Activated naive CD8-positive, alpha-beta T cell treated with anti-CD3 and anti-CD28 coated beads, Interleukin-2, amount 10 ng/mL, durations not matched to agents 7 days and 5 days (primary cell): Measurements from ENCODE around the gene DSP. TPM values are rescaled to one million over a fixed set of nuclear protein-coding genes. Genes with fewer than 3 reads are reported as not detected.

Experiments
- ATAC-seq: fragments of 150-1000 bp; cut with Tn5 transposase; one replicate; pipeline ENCODE4 v1.10.0; 2021; ENCODE audit warnings: low read depth, moderate library complexity
- POLR2A ChIA-PET: fragments of 350-600 bp; sonication (Branson Sonifier 250); formaldehyde crosslinking; loops from one replicate; lab custom pipeline; 2021; ENCODE audit warnings: antibody characterized with exemption; lab: Charles Lee
- DNase-seq: peaks from one replicate; pipeline ENCODE4 v3.0.0; 2021
- H3K27ac Mint-ChIP-seq: one replicate; pipeline ENCODE4 v1.8.0; 2022; ENCODE audit warnings: mild to moderate bottlenecking, mixed read lengths
- H3K27me3 Mint-ChIP-seq: one replicate; pipeline ENCODE4 v1.8.0; 2022; ENCODE audit warnings: mild to moderate bottlenecking, moderate library complexity, mixed read lengths
- H3K36me3 Mint-ChIP-seq: one replicate; pipeline ENCODE4 v1.8.0; 2021; ENCODE audit warnings: mild to moderate bottlenecking, mixed read lengths
- H3K4me1 Mint-ChIP-seq: one replicate; pipeline ENCODE4 v1.8.0; 2021; ENCODE audit warnings: mixed read lengths
- H3K4me3 Mint-ChIP-seq: one replicate; pipeline ENCODE4 v1.8.0; 2022; ENCODE audit warnings: mild to moderate bottlenecking, moderate library complexity, mixed read lengths
- H3K9me3 Mint-ChIP-seq: one replicate; pipeline ENCODE4 v1.8.0; 2021; ENCODE audit warnings: mixed read lengths
- total RNA-seq, 2 experiments: library from RNA; stranded (reverse); gene quantifications; one replicate each; pipeline ENCODE4 v1.2.3, GENCODE V29; 2021

The DSP gene
- total RNA-seq, 2 experiments from 2014 or later: 0.11 to 0.17 TPM

- no peak for ATAC-seq
- no peaks in the 10 kb centered on the region for H3K9me3 Mint-ChIP-seq
- no peaks in the 10 kb centered on the region for H3K27me3 Mint-ChIP-seq
- peaks cover 34% of the 10 kb centered on the region for H3K36me3 Mint-ChIP-seq
- POLR2A ChIA-PET: no interaction called here
- H3K4me1 Mint-ChIP-seq: peaks cover 11% of the 10 kb centered on the region
- H3K27ac Mint-ChIP-seq: no peak overlapping the region
- DNase-seq: no peak
- H3K4me3 Mint-ChIP-seq: peak overlapping the region; percentile 4
These were observed 62.5 kb downstream of the DSP start for GRCh38 chr6:7604003-7604402.

GRCh38 chr6:7604506-7604905 lies 63.0 kb downstream of the DSP start:
- Mint-ChIP-seq H3K9me3 (no peaks in the 10 kb centered on the region), H3K27me3 (no peaks in the 10 kb centered on the region), H3K4me3 (no peak overlapping the region), H3K4me1 (peaks cover 11% of the 10 kb centered on the region), H3K36me3 (peaks cover 34% of the 10 kb centered on the region), H3K27ac (no peak overlapping the region)
- ATAC-seq (no peak), DNase-seq (no peak)
- POLR2A ChIA-PET: no interaction called here

- ATAC-seq (peak; percentile 17), DNase-seq (no peak)
- Mint-ChIP-seq H3K27me3 (peaks cover 5% of the 10 kb centered on the region), H3K27ac (no peak overlapping the region), H3K4me1 (peaks cover 18% of the 10 kb centered on the region), H3K4me3 (peak overlapping the region; percentile 22), H3K36me3 (no peaks in the 10 kb centered on the region), H3K9me3 (no peaks in the 10 kb centered on the region)
- POLR2A ChIA-PET: interaction anchor here (0.7 to 1.2 kb wide), 2 partner anchors 112 to 304 kb away, joined by 3 read pairs; no protein-coding TSS in a partner anchor
These were observed 74.3 kb downstream of the DSP start for GRCh38 chr6:7615611-7616383.

- H3K27ac Mint-ChIP-seq: no peak overlapping the region
- no peaks in the 10 kb centered on the region for H3K9me3 Mint-ChIP-seq
- H3K36me3 Mint-ChIP-seq: no peaks in the 10 kb centered on the region
- ATAC-seq (peak; percentile 46), DNase-seq (no peak)
- H3K27me3 Mint-ChIP-seq: peaks cover 5% of the 10 kb centered on the region
- POLR2A ChIA-PET: no interaction called here
- peaks cover 18% of the 10 kb centered on the region for H3K4me1 Mint-ChIP-seq
- peak overlapping the region; percentile 60 for H3K4me3 Mint-ChIP-seq
These were observed 76.6 kb downstream of the DSP start for GRCh38 chr6:7617801-7618764.

- POLR2A ChIA-PET: no interaction called here
- Mint-ChIP-seq H3K27me3 (peaks cover 13% of the 10 kb centered on the region), H3K9me3 (no peaks in the 10 kb centered on the region), H3K27ac (no peak overlapping the region), H3K4me3 (no peak overlapping the region), H3K36me3 (no peaks in the 10 kb centered on the region), H3K4me1 (peaks cover 12% of the 10 kb centered on the region)
- ATAC-seq (no peak), DNase-seq (no peak)
These were observed 80.3 kb downstream of the DSP start for GRCh38 chr6:7621761-7622160.

GRCh38 chr6:7624796-7625710 lies 83.6 kb downstream of the DSP start:
- Mint-ChIP-seq H3K4me1 (no peaks in the 10 kb centered on the region), H3K27me3 (peaks cover 15% of the 10 kb centered on the region), H3K4me3 (no peak overlapping the region), H3K9me3 (no peaks in the 10 kb centered on the region), H3K27ac (no peak overlapping the region), H3K36me3 (no peaks in the 10 kb centered on the region)
- POLR2A ChIA-PET: no interaction called here
- ATAC-seq (no peak), DNase-seq (no peak)

- Mint-ChIP-seq H3K4me1 (no peaks in the 10 kb centered on the region), H3K27me3 (peaks cover 18% of the 10 kb centered on the region), H3K27ac (no peak overlapping the region), H3K9me3 (no peaks in the 10 kb centered on the region), H3K4me3 (no peak overlapping the region), H3K36me3 (no peaks in the 10 kb centered on the region)
- DNase-seq (no peak), ATAC-seq (no peak)
- POLR2A ChIA-PET: no interaction called here
These were observed 87.0 kb downstream of the DSP start for GRCh38 chr6:7628479-7628878.

GRCh38 chr6:7628909-7629308 lies 87.4 kb downstream of the DSP start:
- DNase-seq (no peak), ATAC-seq (no peak)
- H3K4me3 Mint-ChIP-seq: no peak overlapping the region
- no peaks in the 10 kb centered on the region for H3K36me3 Mint-ChIP-seq
- H3K9me3 Mint-ChIP-seq: no peaks in the 10 kb centered on the region
- POLR2A ChIA-PET: no interaction called here
- H3K27ac Mint-ChIP-seq: no peak overlapping the region
- H3K27me3 Mint-ChIP-seq: peaks cover 16% of the 10 kb centered on the region
- H3K4me1 Mint-ChIP-seq: no peaks in the 10 kb centered on the region

GRCh38 chr6:7629321-7629720 lies 87.8 kb downstream of the DSP start:
- POLR2A ChIA-PET: no interaction called here

GRCh38 chr6:7630792-7631191 lies 89.3 kb downstream of the DSP start:
- DNase-seq: no peak

More at GRCh38 chr6:7629321-7629720, 87.8 kb downstream of the DSP start:
- Mint-ChIP-seq H3K27ac (no peak overlapping the region), H3K4me1 (no peaks in the 10 kb centered on the region), H3K4me3 (no peak overlapping the region), H3K27me3 (peaks cover 16% of the 10 kb centered on the region), H3K9me3 (no peaks in the 10 kb centered on the region), H3K36me3 (no peaks in the 10 kb centered on the region)
- ATAC-seq (no peak), DNase-seq (no peak)

GRCh38 chr6:7631466-7631865 lies 90.0 kb downstream of the DSP start:
- POLR2A ChIA-PET: no interaction called here
- Mint-ChIP-seq H3K4me3 (no peak overlapping the region), H3K9me3 (no peaks in the 10 kb centered on the region), H3K27ac (no peak overlapping the region), H3K4me1 (no peaks in the 10 kb centered on the region), H3K36me3 (no peaks in the 10 kb centered on the region), H3K27me3 (peaks cover 12% of the 10 kb centered on the region)
- DNase-seq: no peak
- no peak for ATAC-seq

More at GRCh38 chr6:7630792-7631191, 89.3 kb downstream of the DSP start:
- no peaks in the 10 kb centered on the region for H3K9me3 Mint-ChIP-seq
- H3K36me3 Mint-ChIP-seq: no peaks in the 10 kb centered on the region
- H3K27me3 Mint-ChIP-seq: peaks cover 16% of the 10 kb centered on the region
- no peak overlapping the region for H3K27ac Mint-ChIP-seq
- ATAC-seq: no peak
- POLR2A ChIA-PET: no interaction called here
- no peak overlapping the region for H3K4me3 Mint-ChIP-seq
- no peaks in the 10 kb centered on the region for H3K4me1 Mint-ChIP-seq

GRCh38 chr6:7632501-7633290 lies 91.2 kb downstream of the DSP start:
- no peaks in the 10 kb centered on the region for H3K4me1 Mint-ChIP-seq
- no peak for ATAC-seq
- H3K27me3 Mint-ChIP-seq: peaks cover 11% of the 10 kb centered on the region
- H3K36me3 Mint-ChIP-seq: no peaks in the 10 kb centered on the region
- POLR2A ChIA-PET: no interaction called here
- no peak overlapping the region for H3K27ac Mint-ChIP-seq
- no peak for DNase-seq
- no peak overlapping the region for H3K4me3 Mint-ChIP-seq
- H3K9me3 Mint-ChIP-seq: no peaks in the 10 kb centered on the region
